ENCODE measurements around the gene ADA.
A peak's percentile ranks its signal among the peaks of the same experiment; 100 is the strongest.
"Not testable (repeated sequence)": the region's sequence is repeated elsewhere in the genome, so short reads cannot be mapped to it uniquely, and the experiment has no call there.

Gene ADA

GRCh38 chr20:44678990-44679611, 27.6 kb upstream of the ADA start:
- DNase-seq (ENCODE audit: low read depth in 2 of 2) = no peak

DNA sequence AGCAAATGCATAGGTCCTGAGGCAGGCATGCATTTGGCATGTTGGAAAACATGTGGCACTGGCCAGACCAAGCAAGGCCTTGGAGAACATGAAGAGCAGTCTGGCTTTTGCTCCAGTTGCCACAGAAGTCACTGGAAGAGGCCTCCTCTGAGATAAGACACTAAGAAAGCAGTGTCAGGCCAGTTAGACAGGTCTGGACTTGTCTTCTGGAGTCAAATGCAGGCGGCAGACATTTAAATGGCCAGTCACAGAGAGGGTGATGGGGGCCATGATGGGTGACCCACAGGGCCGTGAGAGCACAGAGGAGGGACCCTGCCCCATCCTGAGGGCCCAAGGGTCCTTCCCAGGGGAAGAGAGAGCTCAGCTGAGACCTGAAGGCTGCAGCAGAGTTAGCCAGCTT, 26.7 kb upstream of the ADA start:
- no peak for DNase-seq (ENCODE audit: low read depth in 2 of 2)

DNA sequence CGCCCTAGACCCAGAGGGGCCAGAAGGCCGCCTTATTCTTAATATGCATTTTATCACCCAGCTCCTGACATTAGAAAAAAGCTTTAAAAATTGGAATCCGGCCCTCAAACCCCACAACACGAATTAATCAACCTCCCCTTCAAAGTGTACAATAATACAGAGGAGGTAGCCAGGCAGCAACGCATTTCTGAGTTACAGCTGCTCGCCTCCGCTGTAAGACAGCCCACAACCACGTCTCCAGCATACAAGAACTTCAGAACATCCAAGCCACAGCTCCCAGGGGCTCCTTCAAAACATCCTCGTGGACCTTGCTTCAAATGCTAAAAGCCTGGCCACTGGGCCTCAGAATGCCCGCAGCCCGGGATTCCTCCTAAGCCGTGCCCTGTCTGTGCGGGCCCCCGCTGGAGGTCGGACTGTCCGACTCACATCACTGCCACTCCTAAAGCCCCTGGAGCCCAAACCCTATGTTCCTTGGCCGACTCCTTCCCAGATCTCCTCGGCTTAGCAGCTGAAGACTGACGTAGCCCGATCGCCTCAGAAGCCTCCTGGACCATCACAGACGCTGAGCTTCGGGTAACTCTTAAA, 20.9 kb upstream of the ADA start:
- not testable (repeated sequence) for DNase-seq (ENCODE audit: low read depth in 2 of 2)

DNA sequence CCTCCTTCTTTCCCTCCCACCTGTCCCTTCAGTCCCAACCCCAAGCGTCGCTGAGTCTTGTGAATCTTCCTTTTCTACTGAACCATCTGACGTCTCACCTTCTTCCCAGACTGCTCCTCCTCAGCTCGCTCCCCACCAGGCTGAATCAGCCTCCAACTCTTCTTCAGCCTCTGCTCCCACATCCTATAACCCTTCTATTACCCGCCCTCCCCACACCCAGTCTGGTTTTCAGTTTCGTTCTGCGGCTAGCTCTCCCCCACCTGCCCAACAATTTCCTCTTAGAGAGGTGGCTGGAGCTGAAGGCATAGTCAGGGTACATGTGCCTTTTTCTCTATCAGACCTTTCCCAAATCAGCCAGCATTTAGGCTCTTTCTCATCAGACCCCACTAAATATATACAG, 20.0 kb upstream of the ADA start:
- DNase-seq (ENCODE audit: low read depth in 2 of 2) = peak; percentile 39 to 64

- not testable (repeated sequence) for DNase-seq (ENCODE audit: low read depth in 2 of 2)
Observed at GRCh38 chr20:44670851-44671250, 19.4 kb upstream of the ADA start.

DNA sequence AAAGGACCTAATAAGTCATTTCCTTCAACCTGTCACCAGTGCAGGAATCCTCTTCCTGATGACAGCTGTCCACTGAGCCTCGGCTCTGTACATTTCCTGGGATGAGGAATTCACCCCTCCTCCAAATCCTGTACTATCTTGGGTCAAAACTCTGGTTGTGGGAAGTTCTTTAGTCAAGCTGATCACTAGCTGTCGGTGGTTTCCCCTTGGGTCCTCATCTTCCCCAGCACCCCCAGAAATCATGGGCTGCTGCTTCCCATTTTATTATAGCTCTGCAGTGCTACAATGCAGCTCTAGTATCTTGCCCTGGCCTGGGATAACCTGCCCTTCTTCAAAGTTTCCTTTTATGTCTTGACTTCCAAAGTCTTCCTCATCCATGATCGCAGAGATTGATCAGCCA, 14.6 kb upstream of the ADA start:
- no peak for DNase-seq (ENCODE audit: low read depth in 2 of 2)

GRCh38 chr20:44664131-44664530, 12.6 kb upstream of the ADA start:
- no peak for DNase-seq (ENCODE audit: low read depth in 2 of 2)

DNA sequence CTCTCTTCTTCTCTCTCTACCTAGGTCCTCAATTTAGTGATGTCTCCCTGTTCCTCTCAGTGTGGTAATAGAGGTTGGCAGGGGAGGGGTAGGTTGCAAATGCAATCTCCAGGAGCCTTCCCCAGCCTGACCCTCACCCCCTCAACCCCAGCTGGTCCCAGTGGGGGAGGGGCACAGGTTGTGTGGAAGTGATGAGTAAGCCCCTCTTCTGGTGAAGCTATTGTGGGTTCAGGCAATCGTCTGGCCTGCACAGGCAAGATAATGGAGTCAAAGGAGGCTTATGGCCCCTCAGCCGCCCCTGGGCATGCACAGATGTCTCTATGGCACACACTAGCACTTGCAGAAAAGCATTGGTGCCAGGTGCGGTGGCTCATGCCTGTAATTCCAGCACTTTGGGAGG, 10.8 kb upstream of the ADA start:
- DNase-seq (ENCODE audit: low read depth in 2 of 2) = no peak

DNA sequence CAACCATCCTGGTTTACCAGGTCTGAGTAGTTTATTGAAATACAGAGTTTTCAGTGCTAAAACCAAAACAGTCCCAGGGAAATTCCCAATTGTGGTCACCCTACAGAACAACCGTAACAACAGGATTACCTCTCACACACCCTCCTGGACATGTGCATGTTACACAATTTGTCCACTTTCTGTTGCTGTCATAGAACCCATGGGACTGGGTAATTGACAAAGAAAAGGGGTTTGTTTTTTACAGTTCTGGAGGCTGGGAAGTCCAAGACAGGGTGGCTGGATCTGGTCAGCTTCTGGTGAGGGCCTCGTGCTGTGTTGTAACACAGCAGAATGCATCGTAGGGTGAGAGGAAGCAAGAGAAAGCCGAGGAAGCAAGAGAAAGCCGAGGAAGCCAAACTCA, 9.1 kb upstream of the ADA start:
- DNase-seq (ENCODE audit: low read depth in 2 of 2) = no peak

DNA sequence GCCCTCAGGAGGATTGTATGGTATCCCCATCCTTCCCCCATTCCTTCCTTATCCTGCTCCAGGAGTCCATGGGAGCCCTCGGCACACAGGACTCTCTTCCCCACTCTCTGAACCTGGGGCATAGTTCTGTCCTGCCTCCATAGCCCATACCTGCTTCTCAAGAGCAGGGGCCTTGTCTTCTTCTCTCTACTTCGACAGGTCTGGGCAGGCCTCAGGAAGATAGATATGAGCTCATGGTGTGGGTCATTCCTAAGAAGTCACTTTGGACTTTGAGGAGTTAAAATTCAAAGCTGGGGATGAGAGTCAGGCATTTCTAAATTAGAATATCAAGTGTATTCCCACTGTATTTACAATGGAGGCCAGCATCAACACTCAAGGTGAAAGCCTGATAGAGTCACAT, 8.4 kb upstream of the ADA start:
- DNase-seq (ENCODE audit: low read depth in 2 of 2) = no peak

DNA sequence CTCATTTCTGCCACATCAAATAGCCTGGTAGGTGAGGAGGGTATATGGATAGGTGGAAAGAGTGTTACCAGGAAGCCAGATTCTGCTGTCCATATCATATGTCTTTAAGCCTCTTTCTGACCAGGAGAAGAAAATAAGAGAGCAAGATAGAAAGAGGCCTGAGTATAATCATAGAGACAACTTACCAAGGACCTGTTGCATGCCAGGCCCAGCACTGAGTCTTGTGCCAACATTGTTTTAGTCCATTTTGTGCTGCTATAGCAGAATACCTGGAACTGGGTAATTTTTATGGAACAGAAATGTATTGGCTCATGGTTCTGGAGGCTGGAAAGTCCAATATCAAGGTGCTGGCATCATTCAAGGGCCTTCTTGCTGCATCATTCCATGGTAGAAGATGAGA, 7.3 kb upstream of the ADA start:
- DNase-seq (ENCODE audit: low read depth in 2 of 2) = no peak

DNA sequence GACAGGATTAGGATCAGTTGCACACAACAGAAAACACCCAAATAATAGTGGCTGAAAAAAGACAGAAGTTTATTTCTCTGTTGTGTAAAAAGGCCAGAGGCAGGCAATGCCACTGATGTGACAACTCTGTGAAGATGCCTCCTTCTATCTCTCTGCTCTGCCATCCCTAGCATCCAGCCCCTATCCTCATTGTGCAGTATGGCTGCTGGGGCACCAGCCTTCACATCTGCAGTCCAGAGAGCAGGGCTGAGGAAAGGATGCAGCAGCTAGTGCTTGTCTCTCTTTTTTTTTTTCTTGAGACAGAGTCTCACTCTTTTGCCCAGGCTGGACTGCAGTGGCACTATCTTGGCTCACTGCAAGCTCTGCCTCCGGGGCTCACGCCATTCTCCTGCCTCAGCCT, 6.4 kb upstream of the ADA start:
- DNase-seq (ENCODE audit: low read depth in 2 of 2) = no peak

- no peak for DNase-seq (ENCODE audit: low read depth in 2 of 2)
Observed at GRCh38 chr20:44656448-44656847, 4.9 kb upstream of the ADA start.

DNA sequence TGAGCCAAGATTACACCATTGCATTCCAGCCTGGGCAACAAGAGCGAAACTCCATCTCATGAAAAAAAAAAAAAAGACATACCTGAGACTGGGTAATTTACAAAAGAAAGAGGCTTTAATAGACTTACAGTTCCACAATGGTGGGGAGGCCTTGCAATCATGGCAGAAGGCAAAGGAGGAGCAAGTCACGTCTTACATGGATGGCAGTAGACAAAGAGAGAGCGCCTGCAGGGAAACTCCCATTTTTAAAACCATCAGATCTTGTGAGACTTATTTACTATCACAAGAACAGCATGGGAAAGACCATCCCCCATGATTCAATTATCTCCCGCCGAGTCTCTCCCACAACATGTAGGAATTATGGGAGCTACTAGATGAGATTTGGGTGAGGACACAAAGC, 2.7 kb upstream of the ADA start:
- DNase-seq (ENCODE audit: low read depth in 2 of 2) = not testable (repeated sequence)

DNA sequence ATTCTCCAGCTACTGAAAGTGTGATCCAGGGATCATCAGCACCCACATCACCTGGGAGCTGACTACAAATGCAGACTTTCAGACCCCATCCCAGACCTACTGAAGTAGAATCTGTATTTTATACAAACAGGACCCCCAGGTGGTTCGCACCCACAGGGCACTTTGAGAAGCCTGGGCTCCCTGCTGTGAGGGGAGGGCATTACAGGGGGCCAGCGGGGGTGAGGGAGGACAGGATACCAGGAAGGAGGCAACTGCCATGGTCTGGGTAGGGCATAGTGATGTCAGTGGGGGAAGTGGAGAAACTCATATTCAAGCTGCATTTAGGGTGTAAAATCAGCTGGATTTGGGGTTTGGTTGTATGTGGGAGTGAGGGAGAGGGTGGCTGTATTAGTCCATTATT, 2.0 kb upstream of the ADA start:
- DNase-seq (ENCODE audit: low read depth in 2 of 2) = no peak

GRCh38 chr20:44651434-44651683, 140 bp downstream of the ADA start:
- no peak for DNase-seq (ENCODE audit: low read depth in 2 of 2)

DNA sequence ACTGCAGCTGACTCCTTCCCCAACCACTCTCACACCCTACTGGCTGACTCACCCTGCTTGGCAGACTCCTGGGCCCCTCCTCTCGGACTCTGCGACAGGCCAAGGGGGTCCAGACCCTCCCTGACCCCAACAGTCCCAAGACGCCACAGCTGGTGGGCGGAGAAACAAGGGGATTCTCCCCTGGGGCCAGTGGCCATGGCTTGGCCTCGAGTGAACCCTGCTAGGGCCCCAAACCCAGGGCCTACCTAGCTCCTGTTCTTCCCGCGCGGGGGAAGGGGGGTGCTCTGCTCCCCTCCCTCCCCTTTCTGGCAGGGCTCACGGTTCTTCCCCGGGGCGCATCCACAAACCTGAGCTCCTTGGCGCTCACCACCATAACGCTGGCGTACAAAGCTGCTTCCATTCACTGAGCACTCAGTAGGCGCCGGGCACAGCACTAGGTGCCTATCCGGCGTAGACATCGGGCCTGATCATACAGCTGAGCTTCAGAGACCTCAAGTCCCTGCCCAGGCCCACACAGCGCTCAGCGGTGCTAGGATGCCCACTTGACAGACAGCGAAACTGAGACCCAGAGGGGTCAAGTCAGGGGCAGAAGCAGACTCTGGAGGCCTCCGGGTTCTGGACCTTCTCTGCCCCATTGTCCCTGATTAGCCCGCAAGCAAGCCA, 597 bp downstream of the ADA start:
- DNase-seq (ENCODE audit: low read depth in 2 of 2) = no peak

DNA sequence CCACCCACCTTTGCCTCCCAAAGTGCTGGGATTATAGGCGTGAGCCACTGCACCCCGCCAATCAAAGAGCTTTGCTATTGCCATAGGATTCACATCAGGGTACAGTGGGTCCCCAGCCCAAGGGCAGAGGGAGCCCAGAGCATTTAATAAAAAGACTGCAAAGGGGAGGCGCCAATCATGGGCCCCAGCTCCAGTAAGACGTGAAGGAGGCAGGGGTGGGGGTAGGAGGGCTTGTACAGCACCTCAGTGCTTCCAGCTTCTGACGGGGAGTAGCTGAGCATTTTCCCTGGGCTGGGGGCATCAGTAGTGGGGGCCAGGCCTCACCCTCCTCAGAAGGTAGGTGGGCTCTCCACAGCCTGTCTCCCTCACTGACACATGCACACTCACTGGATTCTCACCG, 1.5 kb downstream of the ADA start:
- DNase-seq (ENCODE audit: low read depth in 2 of 2) = no peak

DNA sequence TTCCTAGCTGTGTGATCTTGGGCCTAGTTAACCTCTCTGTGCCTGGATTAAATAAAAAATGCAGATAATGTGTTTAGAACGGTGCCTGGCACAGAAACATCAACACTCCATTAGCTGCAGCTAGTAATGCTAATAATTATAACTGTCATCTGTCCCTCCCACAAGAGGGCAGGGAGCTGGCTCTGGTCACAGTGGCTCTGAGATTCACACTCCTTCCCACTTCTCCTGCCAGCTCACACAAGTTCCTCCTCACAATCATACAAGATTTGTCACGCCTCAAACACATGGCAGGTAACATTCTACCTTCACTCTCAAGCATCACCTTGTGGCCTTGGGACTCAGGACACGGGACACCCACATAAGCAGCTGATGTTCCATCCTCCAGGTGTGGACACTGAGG, 2.4 kb downstream of the ADA start:
- DNase-seq (ENCODE audit: low read depth in 2 of 2) = no peak

GRCh38 chr20:44648579-44648978, 2.9 kb downstream of the ADA start:
- DNase-seq (ENCODE audit: low read depth in 2 of 2) = no peak

GRCh38 chr20:44648068-44648467, 3.4 kb downstream of the ADA start:
- no peak for DNase-seq (ENCODE audit: low read depth in 2 of 2)

DNA sequence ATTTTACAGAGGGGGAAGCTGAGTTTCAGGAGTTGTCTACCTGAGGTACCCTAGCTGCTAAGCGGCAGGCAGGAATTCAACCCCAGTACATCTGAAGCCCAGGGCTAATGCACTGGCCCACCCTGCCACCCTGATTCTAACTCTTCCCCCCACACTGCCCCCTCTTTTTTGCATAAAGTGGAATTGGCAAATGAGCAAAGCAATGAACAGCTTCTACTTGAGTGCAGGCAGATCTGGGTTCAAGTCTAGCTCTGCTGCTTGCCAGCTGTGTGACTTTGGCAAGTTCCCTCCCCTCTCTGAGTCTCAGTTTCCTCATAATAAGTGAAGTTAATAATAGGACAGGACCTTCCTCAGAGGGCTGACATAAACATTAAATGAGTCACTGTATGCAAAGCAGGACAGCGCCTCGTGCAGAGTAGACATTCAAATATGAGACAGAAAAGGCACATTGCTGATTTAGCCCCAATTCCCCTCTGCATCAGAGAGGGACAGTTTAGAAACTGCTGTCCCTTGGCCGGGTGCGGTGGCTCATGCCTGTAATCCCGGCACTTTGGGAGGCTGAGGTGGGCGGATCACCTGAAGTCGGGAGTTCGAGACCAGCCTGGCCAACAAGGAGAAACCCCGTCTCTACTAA, 4.7 kb downstream of the ADA start:
- no peak for DNase-seq (ENCODE audit: low read depth in 2 of 2)

GRCh38 chr20:44646023-44646640, 5.4 kb downstream of the ADA start:
- DNase-seq (ENCODE audit: low read depth in 2 of 2) = no peak

Data from stimulated activated CD8-positive, alpha-beta memory T cell treated with anti-CD3 and anti-CD28 coated beads, Interleukin-15, amount 100 ng/mL, for 48 hours (primary cell).